Hepatocyte (in vitro differentiated cells): ENCODE results near the gene FIGNL1.

Experiments
- CTCF ChIP-seq: fragments of 200-600 bp; sonication (generic); IDR thresholded peaks from 2 replicates; pipeline ENCODE4 v1.5.1; 2016; ENCODE audit warnings: antibody characterized with exemption, mild to moderate bottlenecking; ENCODE audit not compliant: poor library complexity
- EZH2 ChIP-seq: fragments of 200-600 bp; sonication (generic); IDR thresholded peaks from 2 replicates; pipeline ENCODE4 v1.6.1; 2016; ENCODE audit warnings: antibody characterized with exemption, mild to moderate bottlenecking, borderline replicate concordance

DNA sequence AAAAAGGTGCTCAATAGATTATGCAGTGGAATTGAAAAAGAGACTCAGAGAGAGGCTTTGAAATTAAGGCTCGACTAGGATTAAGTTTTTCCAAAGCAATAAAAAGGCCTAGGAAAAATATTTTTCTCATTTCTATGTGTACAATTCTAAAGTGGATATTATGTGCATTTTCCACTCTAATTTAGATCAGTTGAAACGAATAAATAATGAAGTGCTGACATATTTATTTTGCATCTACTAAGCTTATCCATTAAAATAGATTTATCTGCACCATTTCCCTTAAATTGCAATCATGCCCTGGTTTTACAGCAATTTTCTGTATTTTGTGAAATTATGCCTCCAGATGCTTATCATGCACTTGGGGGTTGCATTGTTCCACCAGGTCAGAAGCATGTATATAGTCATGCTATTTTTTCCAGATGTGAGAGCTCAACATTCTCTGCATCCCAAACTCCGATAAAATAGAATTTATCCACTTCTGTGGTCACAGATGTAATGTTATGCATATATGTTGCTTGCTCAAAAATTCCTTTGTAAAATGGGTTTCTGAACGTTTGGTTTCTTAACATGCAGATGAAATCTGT lies 18.3 kb downstream of the FIGNL1 start:
- TF ChIP-seq CTCF (no peak), EZH2 (no peak)
